SU-DHL-6 (cell line): ENCODE measurements around the gene COX10.

Experiments
- H2AFZ ChIP-seq: fragments of 200-600 bp; sonication (generic); 2 replicates; pipeline ENCODE4 v1.6.1; 2014; ENCODE audit warnings: low read depth, mild to moderate bottlenecking, moderate library complexity, mixed read lengths, antibody characterized with exemption, low read length; ENCODE audit not compliant: severe bottlenecking
- H3F3A ChIP-seq: fragments of 200-600 bp; shearing (Covaris generic); 2 replicates; pipeline ENCODE4 v1.6.0; 2016; ENCODE audit warnings: antibody characterized with exemption, mild to moderate bottlenecking; ENCODE audit not compliant: insufficient read depth
- H3K27ac ChIP-seq: fragments of 200-600 bp; sonication (generic); 2 replicates; pipeline ENCODE4 v1.5.1; 2016; ENCODE audit warnings: low read depth, mild to moderate bottlenecking, low read length, moderate library complexity, mixed read lengths
- H3K27me3 ChIP-seq: fragments of 200-600 bp; sonication (generic), shearing (Covaris generic); 2 replicates; pipeline ENCODE4 v1.6.0; 2014; ENCODE audit warnings: mild to moderate bottlenecking, low read length
- H3K36me3 ChIP-seq: fragments of 200-600 bp; sonication (generic); 2 replicates; pipeline ENCODE4 v1.6.1; 2014; ENCODE audit warnings: mild to moderate bottlenecking, low read length, mixed read lengths
- H3K4me2 ChIP-seq: fragments of 300-600, 200-600 bp; shearing (Covaris generic), sonication (generic); 2 replicates; pipeline ENCODE4 v1.6.0; 2014; ENCODE audit warnings: low read length, low read depth, mild to moderate bottlenecking; ENCODE audit not compliant: poor library complexity, severe bottlenecking
- H3K4me3 ChIP-seq: fragments of 200-600 bp; sonication (generic); 2 replicates; pipeline ENCODE4 v1.5.1; 2014; ENCODE audit warnings: antibody characterized with exemption, low read length, mild to moderate bottlenecking, mixed read lengths; ENCODE audit not compliant: insufficient read depth, poor library complexity, severe bottlenecking
- H3K79me2 ChIP-seq: fragments of 200-600 bp; sonication (generic); 2 replicates; pipeline ENCODE4 v1.6.1; 2014; ENCODE audit warnings: mild to moderate bottlenecking, low read length, moderate library complexity; ENCODE audit not compliant: insufficient read depth
- H3K9ac ChIP-seq: fragments of 200-600 bp; sonication (generic); 2 replicates; pipeline ENCODE4 v1.7.0; 2014; ENCODE audit warnings: mild to moderate bottlenecking, low read length
- H3K9me2 ChIP-seq: fragments of 200-600 bp; sonication (generic); replicated peaks from 2 replicates; pipeline ENCODE4 v1.6.1; 2014; ENCODE audit warnings: low read length; ENCODE audit not compliant: insufficient read depth
- H3K9me3 ChIP-seq: fragments of 200-600 bp; sonication (generic); 2 replicates; pipeline ENCODE4 v1.6.1; 2014; ENCODE audit warnings: low read length, mixed read lengths; ENCODE audit not compliant: insufficient read depth
- H4K20me1 ChIP-seq: fragments of 200-600 bp; sonication (generic); 2 replicates; pipeline ENCODE4 v1.6.1; 2014; ENCODE audit warnings: low read depth, mild to moderate bottlenecking, antibody characterized with exemption, low read length, moderate library complexity, mixed read lengths
- CTCF ChIP-seq: fragments of 200-600 bp; sonication (generic); IDR thresholded peaks from one replicate; pipeline ENCODE4 v1.5.1; 2017; ENCODE audit warnings: antibody characterized with exemption, mild to moderate bottlenecking, low read length, moderate library complexity; ENCODE audit not compliant: insufficient read depth, poor library complexity, severe bottlenecking
- EZH2phosphoT487 ChIP-seq: fragments of 200-600 bp; sonication (generic), shearing (Covaris generic); conservative IDR thresholded peaks from 2 replicates; pipeline ENCODE4 v1.6.1; 2018; ENCODE audit warnings: mild to moderate bottlenecking, antibody characterized with exemption, low read length, moderate library complexity, mixed read lengths

Gene COX10

GRCh38 chr17:14207791-14208190 lies 138.5 kb downstream of the COX10 start:
- no peaks in the 10 kb centered on the region for H3K9me3 ChIP-seq
- H3K9me2 ChIP-seq = no peaks in the 10 kb centered on the region
- no peak overlapping the region for H2AFZ ChIP-seq
- H3F3A ChIP-seq = no peaks in the 10 kb centered on the region
- no peak overlapping the region for H3K9ac ChIP-seq
- TF ChIP-seq EZH2phosphoT487 (no peak), CTCF (no peak)
- no peaks in the 10 kb centered on the region for H4K20me1 ChIP-seq
- no peaks in the 10 kb centered on the region for H3K27me3 ChIP-seq
- H3K4me3 ChIP-seq = no peak overlapping the region
- no peaks in the 10 kb centered on the region for H3K36me3 ChIP-seq
- H3K79me2 ChIP-seq = no peaks in the 10 kb centered on the region
- no peak overlapping the region for H3K27ac ChIP-seq
- H3K4me2 ChIP-seq = no peak overlapping the region

- Histone ChIP-seq H4K20me1 (no peaks in the 10 kb centered on the region), H3K36me3 (no peaks in the 10 kb centered on the region), H3K79me2 (no peaks in the 10 kb centered on the region), H3K9me2 (no peaks in the 10 kb centered on the region), H3K9me3 (no peaks in the 10 kb centered on the region), H2AFZ (no peak overlapping the region), H3K27me3 (no peaks in the 10 kb centered on the region), H3F3A (no peaks in the 10 kb centered on the region), H3K27ac (no peak overlapping the region), H3K4me3 (no peak overlapping the region), H3K4me2 (no peak overlapping the region), H3K9ac (no peak overlapping the region)
- no peak for TF ChIP-seq CTCF
- no peak for TF ChIP-seq EZH2phosphoT487
These were observed 139.9 kb downstream of the COX10 start for GRCh38 chr17:14209215-14209614.

GRCh38 chr17:14211246-14211645 lies 141.9 kb downstream of the COX10 start:
- Histone ChIP-seq H3K9me3 (no peaks in the 10 kb centered on the region), H3K27me3 (no peaks in the 10 kb centered on the region), H3K27ac (no peak overlapping the region), H3K4me2 (no peak overlapping the region), H3K9ac (no peak overlapping the region), H3K9me2 (no peaks in the 10 kb centered on the region), H4K20me1 (no peaks in the 10 kb centered on the region), H3K36me3 (no peaks in the 10 kb centered on the region), H2AFZ (no peak overlapping the region), H3F3A (no peaks in the 10 kb centered on the region), H3K79me2 (no peaks in the 10 kb centered on the region), H3K4me3 (no peak overlapping the region)
- TF ChIP-seq EZH2phosphoT487 (no peak), CTCF (no peak)

GRCh38 chr17:14211801-14212200 lies 142.5 kb downstream of the COX10 start:
- Histone ChIP-seq H2AFZ (no peak overlapping the region), H3K9ac (no peak overlapping the region), H3K9me3 (no peaks in the 10 kb centered on the region), H3K27me3 (no peaks in the 10 kb centered on the region), H3F3A (no peaks in the 10 kb centered on the region), H3K4me2 (no peak overlapping the region), H3K27ac (no peak overlapping the region), H4K20me1 (no peaks in the 10 kb centered on the region), H3K4me3 (no peak overlapping the region), H3K36me3 (no peaks in the 10 kb centered on the region), H3K9me2 (no peaks in the 10 kb centered on the region), H3K79me2 (no peaks in the 10 kb centered on the region)
- TF ChIP-seq CTCF (no peak), EZH2phosphoT487 (no peak)
